GM21619 (cell line): ENCODE results near the gene FKBP3.
A peak's percentile ranks its signal among the peaks of the same experiment; 100 is the strongest.
"Not testable (repeated sequence)": the region's sequence is repeated elsewhere in the genome, so short reads cannot be mapped to it uniquely, and the experiment has no call there.

Experiments used
- ATAC-seq: cut with Tn5 transposase; IDR thresholded peaks from one replicate; pipeline ENCODE4 v1.9.1; 2021; ENCODE audit not compliant: unreplicated experiment

Gene FKBP3

GRCh38 chr14:45134051-45134958 lies at the start of gene FKBP3:
Gene FKBP3 (minus strand): TSS chr14:45134481. CDS start chr14:45134456, 25 bp downstream.
- ATAC-seq, result peak; percentile 88

- ATAC-seq, result no peak
Measured at GRCh38 chr14:45181806-45182205, 47.5 kb upstream of the FKBP3 start.

GRCh38 chr14:45181329-45181728 lies 47.0 kb upstream of the FKBP3 start:
- ATAC-seq, result no peak

- ATAC-seq, result no peak
Measured at GRCh38 chr14:45177076-45177475, 42.8 kb upstream of the FKBP3 start.

- no peak for ATAC-seq
Measured at GRCh38 chr14:45169906-45170305, 35.6 kb upstream of the FKBP3 start.

GRCh38 chr14:45156067-45156466 lies 21.8 kb upstream of the FKBP3 start:
- ATAC-seq, result no peak

- ATAC-seq, result no peak
Measured at GRCh38 chr14:45150386-45150890, 16.2 kb upstream of the FKBP3 start.

GRCh38 chr14:45149602-45150001 lies 15.3 kb upstream of the FKBP3 start:
- ATAC-seq, result no peak

GRCh38 chr14:45145214-45145613 lies 10.9 kb upstream of the FKBP3 start:
- ATAC-seq, result peak; percentile 72

GRCh38 chr14:45144658-45145057 lies 10.4 kb upstream of the FKBP3 start:
- ATAC-seq, result peak; percentile 55

- ATAC-seq, result not testable (repeated sequence)
Measured at GRCh38 chr14:45142083-45142482, 7.8 kb upstream of the FKBP3 start.

GRCh38 chr14:45140661-45141187 lies 6.4 kb upstream of the FKBP3 start:
- no peak for ATAC-seq

- no peak for ATAC-seq
Measured at GRCh38 chr14:45136399-45136798, 2.1 kb upstream of the FKBP3 start.

GRCh38 chr14:45135659-45136395 lies 1.5 kb upstream of the FKBP3 start, which contains the start of gene FANCM:
Gene FANCM (plus strand): TSS chr14:45135930. CDS start chr14:45136032, 102 bp downstream.
- ATAC-seq, result peak; percentile 37

- ATAC-seq, result no peak
Measured at GRCh38 chr14:45135156-45135555, 875 bp upstream of the FKBP3 start.

- ATAC-seq, result no peak
Measured at GRCh38 chr14:45133683-45134050, 614 bp downstream of the FKBP3 start.

GRCh38 chr14:45128963-45129629 lies 5.2 kb downstream of the FKBP3 start:
- no peak for ATAC-seq

- no peak for ATAC-seq
Measured at GRCh38 chr14:45125754-45126153, 8.5 kb downstream of the FKBP3 start.

GRCh38 chr14:45123271-45123670 lies 11.0 kb downstream of the FKBP3 start:
- no peak for ATAC-seq

- ATAC-seq, result no peak
Measured at GRCh38 chr14:45120096-45120495, 14.2 kb downstream of the FKBP3 start.

- ATAC-seq, result no peak
Measured at GRCh38 chr14:45118594-45118993, 15.7 kb downstream of the FKBP3 start.
